22Rv1 (cell line): ENCODE results near the gene SEPTIN5.
"Not testable (repeated sequence)": the region's sequence is repeated elsewhere in the genome, so short reads cannot be mapped to it uniquely, and the experiment has no call there.

ENCODE experiments used
- H3K27ac ChIP-seq: fragments of 450-650 bp; 2 replicates; pipeline ENCODE4 v1.5.1; 2017
- ZFX ChIP-seq: fragments of 450-650 bp; IDR thresholded peaks from 2 replicates; pipeline ENCODE4 v1.6.1; 2017; ENCODE audit warnings: antibody characterized with exemption, borderline replicate concordance
- TF ChIP-seq, protein P1 (sequence below): fragments of 450-650 bp; IDR thresholded peaks from 2 replicates; pipeline ENCODE4 v1.5.1; 2017; ENCODE audit warnings: mild to moderate bottlenecking

The SEPTIN5 gene

DNA sequence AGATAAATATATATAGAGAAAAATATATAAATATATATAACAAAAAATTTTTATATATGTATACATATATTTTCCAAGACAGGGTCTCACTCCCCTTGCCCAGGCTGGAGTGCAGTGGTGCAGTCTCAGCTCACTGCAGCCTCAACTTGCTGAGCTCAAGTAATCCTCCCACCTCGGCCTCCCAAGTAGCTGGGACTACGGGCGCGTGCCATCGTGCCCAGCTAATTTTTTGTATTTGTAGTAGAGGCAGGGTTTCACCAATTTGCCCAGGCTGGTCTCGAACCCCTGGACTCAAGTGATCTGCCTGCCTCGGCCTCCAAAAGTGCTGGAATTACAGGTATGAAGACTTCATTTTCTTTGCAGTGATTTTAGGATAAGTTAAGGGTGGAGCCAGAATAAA, 38.9 kb upstream of the SEPTIN5 start:
- TF ChIP-seq, protein P1, sequence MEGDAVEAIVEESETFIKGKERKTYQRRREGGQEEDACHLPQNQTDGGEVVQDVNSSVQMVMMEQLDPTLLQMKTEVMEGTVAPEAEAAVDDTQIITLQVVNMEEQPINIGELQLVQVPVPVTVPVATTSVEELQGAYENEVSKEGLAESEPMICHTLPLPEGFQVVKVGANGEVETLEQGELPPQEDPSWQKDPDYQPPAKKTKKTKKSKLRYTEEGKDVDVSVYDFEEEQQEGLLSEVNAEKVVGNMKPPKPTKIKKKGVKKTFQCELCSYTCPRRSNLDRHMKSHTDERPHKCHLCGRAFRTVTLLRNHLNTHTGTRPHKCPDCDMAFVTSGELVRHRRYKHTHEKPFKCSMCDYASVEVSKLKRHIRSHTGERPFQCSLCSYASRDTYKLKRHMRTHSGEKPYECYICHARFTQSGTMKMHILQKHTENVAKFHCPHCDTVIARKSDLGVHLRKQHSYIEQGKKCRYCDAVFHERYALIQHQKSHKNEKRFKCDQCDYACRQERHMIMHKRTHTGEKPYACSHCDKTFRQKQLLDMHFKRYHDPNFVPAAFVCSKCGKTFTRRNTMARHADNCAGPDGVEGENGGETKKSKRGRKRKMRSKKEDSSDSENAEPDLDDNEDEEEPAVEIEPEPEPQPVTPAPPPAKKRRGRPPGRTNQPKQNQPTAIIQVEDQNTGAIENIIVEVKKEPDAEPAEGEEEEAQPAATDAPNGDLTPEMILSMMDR: no peak
- no peak for TF ChIP-seq ZFX

DNA sequence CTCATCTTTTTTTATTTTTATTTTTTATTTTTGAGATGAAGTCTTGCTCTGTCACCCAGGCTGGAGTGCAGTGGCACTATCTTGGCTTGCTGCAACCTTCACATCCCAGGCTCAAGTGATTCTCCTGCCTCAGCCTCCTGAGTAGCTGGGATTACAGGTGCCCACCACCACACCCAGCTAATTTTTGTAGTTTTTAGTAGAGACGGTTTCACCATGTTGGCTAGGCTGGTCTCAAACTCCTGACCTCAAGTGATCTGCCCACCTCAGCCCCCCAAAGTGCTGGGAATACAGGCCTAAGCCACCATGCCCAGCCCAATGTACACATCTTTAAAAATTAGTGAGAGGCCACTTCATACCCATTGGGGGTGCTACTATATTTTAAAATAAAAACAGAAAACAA, 37.9 kb upstream of the SEPTIN5 start:
- not testable (repeated sequence) for H3K27ac ChIP-seq

More for the DNA sequence above, 38.9 kb upstream of the SEPTIN5 start:
- no peak overlapping the region for H3K27ac ChIP-seq

DNA sequence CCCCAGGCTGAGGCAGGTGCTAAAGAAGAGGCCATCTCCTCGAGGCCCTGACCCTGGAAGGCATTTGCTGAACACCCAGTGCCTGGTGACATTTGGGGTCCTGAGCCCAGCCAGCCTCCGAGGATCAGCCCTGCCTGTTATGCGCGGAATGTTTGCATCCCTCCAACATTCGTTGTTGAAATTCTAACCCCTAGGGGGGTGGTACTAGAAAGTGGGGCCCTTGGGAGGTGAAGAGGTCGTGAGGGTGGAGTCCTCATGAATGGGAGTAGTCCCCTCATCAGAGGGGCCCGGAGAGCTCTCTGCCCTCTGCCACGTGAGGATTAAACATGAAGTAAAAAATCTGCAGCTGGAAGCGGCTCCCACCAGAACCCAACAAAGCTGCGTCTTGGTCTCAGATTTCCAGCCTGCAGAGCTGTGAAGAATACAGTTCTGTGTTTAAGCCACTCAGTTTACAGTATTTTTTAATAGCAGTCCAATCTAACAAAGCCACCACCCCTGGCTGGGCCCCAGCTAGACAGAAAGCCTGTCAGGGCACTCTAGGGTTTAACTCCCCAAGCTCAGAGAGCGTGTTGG, 35.3 kb upstream of the SEPTIN5 start:
- no peak overlapping the region for H3K27ac ChIP-seq
- TF ChIP-seq ZFX: no peak
- TF ChIP-seq, protein P1: no peak

DNA sequence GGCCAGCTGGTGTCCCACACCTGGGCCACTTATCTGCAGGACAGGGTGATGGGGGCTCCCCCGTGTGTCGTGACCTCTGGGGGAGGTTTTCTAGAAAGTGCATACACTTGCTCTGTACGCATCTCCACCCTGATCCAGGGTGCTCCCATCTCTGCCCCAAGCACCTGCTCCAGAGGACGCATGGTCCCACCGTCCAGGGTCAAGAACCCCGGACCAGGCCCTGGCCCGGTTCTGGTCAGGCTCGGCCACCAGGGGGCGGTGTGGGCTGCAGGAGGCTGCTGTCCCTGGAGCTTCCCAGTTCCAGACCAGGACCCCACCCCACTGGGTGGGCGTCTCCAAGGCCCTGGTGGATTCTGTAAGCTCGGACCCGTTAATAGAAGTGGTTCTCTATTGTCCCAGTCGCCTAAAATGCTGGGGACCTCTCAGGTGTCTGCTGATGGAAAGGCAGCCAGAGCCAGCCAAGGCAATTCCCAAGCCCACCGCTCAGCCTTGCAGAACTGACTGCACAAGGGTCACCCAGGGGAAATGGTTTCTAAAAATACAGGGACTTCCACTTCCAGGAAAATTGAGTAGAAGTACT, 34.7 kb upstream of the SEPTIN5 start:
- TF ChIP-seq, protein P1: peak; percentile 94
- no peak for TF ChIP-seq ZFX
- no peak overlapping the region for H3K27ac ChIP-seq

DNA sequence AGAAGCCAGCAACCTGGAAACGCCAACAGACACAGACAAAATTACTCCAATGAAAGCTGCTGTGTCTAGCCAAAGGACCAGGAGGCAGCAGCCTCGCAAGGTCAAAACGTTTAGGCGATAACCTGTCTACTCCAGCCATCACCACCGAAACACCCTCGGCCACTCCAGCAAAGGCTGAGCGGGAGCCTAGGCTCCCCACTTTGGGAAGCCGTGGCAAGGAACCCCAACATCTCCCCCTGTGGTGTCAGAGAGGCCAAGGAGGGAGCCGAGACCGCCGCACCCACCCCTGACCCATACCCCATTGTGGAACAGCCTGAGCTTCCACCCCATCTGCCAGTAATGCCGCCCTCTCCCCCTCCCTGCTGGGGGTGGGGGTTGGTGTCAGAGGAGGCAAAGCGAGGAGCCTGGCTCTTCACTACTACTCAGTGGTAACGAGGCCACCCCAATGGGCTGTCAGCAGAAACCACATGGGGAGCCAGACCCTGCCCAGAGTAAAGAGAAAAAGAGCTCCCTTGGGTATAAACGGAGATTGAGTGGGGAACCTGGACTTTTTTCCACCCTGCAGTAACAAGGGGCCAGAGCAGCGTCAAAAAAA, 33.9 kb upstream of the SEPTIN5 start:
- no peak for TF ChIP-seq ZFX
- TF ChIP-seq, protein P1: no peak
- no peak overlapping the region for H3K27ac ChIP-seq

DNA sequence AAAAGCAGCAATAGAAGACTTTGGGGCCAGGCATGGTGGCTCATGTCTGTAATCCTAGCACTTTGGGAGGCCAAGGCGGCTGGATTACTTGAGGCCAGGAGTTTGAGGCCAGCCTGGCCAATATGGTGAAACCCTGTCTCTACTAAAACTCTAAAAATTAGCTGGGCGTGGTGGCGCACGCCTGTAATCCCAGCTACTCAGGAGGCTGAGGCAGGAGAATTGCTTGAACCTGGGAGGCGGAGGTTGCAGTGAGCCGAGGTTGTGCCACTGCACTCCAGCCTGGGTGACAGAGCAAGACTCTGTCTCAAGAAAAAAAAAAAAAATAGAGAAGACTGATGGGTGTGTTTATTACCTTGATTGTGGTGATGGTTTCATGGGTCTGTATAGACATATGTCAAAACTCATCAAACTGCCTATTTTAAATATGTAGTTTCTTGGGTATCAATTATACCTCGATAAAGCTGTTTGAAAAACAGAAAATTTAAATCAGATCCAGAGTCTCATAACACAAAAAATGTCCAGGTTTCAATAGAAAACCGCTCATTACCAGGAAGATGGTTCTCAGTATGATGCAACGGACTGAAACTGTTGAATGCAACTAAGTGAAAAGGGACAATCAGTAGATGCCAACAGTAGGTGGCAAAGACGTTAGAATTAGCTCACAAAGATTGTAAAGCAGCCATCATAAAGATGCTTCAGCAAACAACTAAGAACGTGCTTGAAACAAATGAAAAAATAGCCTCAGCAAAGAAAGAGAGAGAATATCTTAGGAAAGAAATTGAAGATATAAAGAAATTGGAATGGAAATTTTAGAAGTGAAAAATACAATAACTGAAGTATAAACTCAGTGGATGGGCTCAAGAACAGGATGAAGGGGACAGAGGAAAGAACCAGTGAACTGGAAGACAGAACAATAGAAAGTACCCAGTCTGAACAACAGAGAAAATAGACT, 33.1 kb upstream of the SEPTIN5 start:
- H3K27ac ChIP-seq: no peak overlapping the region
- TF ChIP-seq ZFX: no peak
- TF ChIP-seq, protein P1: no peak

DNA sequence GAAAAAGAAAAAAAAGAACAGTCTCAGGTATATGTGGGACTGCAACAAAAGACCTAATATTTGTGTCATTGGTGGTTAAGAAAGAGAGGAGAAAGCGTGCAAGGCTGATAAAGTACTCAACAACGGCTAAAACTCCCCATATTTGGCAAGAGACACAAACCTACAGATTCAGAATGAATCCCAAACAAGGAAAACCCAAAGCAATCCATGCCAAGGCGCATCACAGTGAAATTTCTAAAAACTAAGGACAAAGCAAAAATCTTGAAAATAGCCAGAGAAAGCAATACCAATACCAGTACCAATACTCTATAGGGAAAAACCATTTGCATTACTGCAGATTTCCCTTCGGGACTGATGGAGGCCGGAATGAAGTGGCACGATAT, 32.4 kb upstream of the SEPTIN5 start:
- no peak overlapping the region for H3K27ac ChIP-seq
- TF ChIP-seq ZFX: no peak
- TF ChIP-seq, protein P1: no peak
